SK-N-SH treated with all-trans-retinoic acid at 6 μM for 48 hours (cell line): ENCODE results near the gene TMEM151A.

Experiments used
- CSRNP3 ChIP-seq: fragments of 250-450 bp; sonication (Bioruptor Pico); IDR thresholded peaks from 2 replicates; pipeline ENCODE4 v1.5.1; 2021; ENCODE audit warnings: mild to moderate bottlenecking, moderate library complexity
- PATZ1 ChIP-seq: fragments of 250-450 bp; sonication (Bioruptor Pico); IDR thresholded peaks from 2 replicates; pipeline ENCODE4 v1.8.0; 2020; ENCODE audit warnings: mild to moderate bottlenecking, moderate library complexity, borderline replicate concordance
- RARB ChIP-seq: fragments of 250-450 bp; sonication (Bioruptor Pico); IDR thresholded peaks from 2 replicates; pipeline ENCODE4 v1.8.0; 2021; ENCODE audit warnings: mild to moderate bottlenecking, moderate library complexity
- TOX ChIP-seq: fragments of 250-450 bp; sonication (Bioruptor Pico); IDR thresholded peaks from 2 replicates; pipeline ENCODE4 v1.8.0; 2021; ENCODE audit warnings: mild to moderate bottlenecking, moderate library complexity, borderline replicate concordance
- TSHZ2 ChIP-seq: fragments of 250-450 bp; sonication (Bioruptor Pico); IDR thresholded peaks from 2 replicates; pipeline ENCODE4 v1.5.0; 2020; ENCODE audit warnings: mild to moderate bottlenecking, moderate library complexity
- ZC3H10 ChIP-seq: fragments of 250-450 bp; sonication (Bioruptor Pico); IDR thresholded peaks from 2 replicates; pipeline ENCODE4 v1.5.1; 2021; ENCODE audit warnings: mild to moderate bottlenecking, moderate library complexity

GRCh38 chr11:66326261-66327111 is 34.8 kb downstream of the TMEM151A start:
- TF ChIP-seq TOX (CRISPR knock-in tag), result no peak
- no peak for TF ChIP-seq PATZ1 (CRISPR knock-in tag)
- TF ChIP-seq ZC3H10, result no peak
- no peak for TF ChIP-seq CSRNP3 (CRISPR knock-in tag)
- TF ChIP-seq TSHZ2 (CRISPR knock-in tag), result no peak
- TF ChIP-seq RARB (CRISPR knock-in tag), result no peak
